ENCODE results near the gene RENBP. TPM values are rescaled to one million over a fixed set of nuclear protein-coding genes. Genes with fewer than 3 reads are reported as not detected.
"Not testable (repeated sequence)": the region's sequence is repeated elsewhere in the genome, so short reads cannot be mapped to it uniquely, and the experiment has no call there.

Gene RENBP
- total and polyA plus RNA-seq, 9 donors: 0.80 to 4.9 (median 2.5) TPM

DNA sequence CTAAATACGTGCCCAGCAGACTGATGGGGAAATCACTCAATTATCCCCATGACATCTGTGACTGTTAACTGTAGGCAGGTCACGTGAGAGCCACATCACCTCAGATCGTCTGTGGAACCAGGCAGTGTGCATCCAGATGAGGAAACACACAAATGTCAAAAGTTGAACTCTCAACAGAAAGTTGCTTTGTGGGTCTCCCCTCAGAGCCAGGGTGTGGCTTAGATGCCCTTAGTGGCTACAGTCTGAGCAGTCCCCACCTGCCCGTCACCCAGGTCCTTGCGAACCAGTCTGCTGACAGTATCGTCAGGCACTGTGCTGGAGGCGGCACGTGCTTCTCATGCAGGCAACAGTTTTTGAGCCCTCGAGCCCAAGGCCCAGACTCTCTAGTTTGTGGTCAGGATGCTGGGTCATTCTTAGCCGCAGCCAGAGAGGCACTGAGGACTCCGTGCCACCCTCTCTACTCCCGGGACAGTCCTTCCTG lies 38.9 kb upstream of the RENBP start:
- Histone ChIP-seq H3K27ac (peak overlapping the region in 1 of 2 donors; percentile 68), H3K27me3 (no peaks in the 10 kb centered on the region), H3K4me1 (ENCODE audit: insufficient read depth) (peaks cover 5% of the 10 kb centered on the region), H3K36me3 (no peaks in the 10 kb centered on the region), H3K9me3 (no peaks in the 10 kb centered on the region), H3K4me3 (no peak overlapping the region)
- intact Hi-C loops (cut with DNase I): no loop called here
- no peak for DNase-seq
- TF ChIP-seq EP300 (IDR thresholded peaks at IDR 0.05) (no peak), CTCF (IDR thresholded peaks at IDR 0.05) (no peak), POLR2A (IDR thresholded peaks at IDR 0.05) (no peak)
- 88 to 93% (median 90%) methylated on average over 12 of the region's 12 CpGs for WGBS, 3 donors

DNA sequence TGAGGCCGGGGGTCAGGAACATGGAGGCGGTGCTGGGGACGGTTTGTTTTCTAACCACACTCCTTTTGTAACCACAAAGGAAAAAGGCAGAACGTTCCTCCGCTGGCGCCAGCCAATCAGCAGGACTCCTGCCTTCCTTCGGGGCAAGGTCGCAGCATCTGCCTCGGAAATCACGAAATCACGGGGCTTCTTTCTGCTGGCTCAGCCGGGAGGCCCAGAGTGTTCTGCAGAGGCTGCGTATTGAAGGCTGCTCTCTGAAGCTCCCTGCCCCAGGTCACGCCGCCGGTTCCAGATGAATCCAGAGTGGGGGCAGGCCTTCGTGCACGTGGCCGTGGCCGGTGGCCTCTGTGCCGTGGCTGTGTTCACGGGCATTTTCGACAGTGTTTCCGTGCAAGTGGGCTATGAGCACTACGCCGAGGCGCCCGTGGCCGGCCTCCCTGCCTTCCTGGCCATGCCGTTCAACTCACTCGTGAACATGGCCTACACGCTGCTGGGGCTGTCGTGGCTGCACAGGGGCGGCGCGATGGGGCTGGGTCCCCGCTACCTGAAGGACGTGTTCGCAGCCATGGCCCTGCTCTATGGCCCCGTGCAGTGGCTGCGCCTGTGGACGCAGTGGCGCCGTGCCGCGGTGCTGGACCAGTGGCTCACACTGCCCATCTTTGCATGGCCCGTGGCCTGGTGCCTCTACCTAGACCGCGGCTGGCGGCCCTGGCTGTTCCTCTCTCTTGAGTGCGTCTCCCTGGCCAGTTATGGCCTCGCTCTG lies 37.5 kb upstream of the RENBP start:
- no peaks in the 10 kb centered on the region for H3K36me3 ChIP-seq
- DNase-seq: peak; percentile 71 to 87 (median 77)
- 62 to 71% (median 67%) methylated on average over 48 to 52 of the region's 52 CpGs for WGBS, 3 donors
- no peak overlapping the region for H3K4me3 ChIP-seq
- H3K9me3 ChIP-seq: no peaks in the 10 kb centered on the region
- H3K27me3 ChIP-seq: no peaks in the 10 kb centered on the region
- H3K4me1 ChIP-seq (ENCODE audit: insufficient read depth): peaks cover 5% of the 10 kb centered on the region
- TF ChIP-seq POLR2A (IDR thresholded peaks at IDR 0.05): no peak
- TF ChIP-seq CTCF (IDR thresholded peaks at IDR 0.05): no peak
- TF ChIP-seq EP300 (IDR thresholded peaks at IDR 0.05): no peak
- intact Hi-C loops (cut with DNase I): no loop called here
- peak overlapping the region; percentile 68 for H3K27ac ChIP-seq

DNA sequence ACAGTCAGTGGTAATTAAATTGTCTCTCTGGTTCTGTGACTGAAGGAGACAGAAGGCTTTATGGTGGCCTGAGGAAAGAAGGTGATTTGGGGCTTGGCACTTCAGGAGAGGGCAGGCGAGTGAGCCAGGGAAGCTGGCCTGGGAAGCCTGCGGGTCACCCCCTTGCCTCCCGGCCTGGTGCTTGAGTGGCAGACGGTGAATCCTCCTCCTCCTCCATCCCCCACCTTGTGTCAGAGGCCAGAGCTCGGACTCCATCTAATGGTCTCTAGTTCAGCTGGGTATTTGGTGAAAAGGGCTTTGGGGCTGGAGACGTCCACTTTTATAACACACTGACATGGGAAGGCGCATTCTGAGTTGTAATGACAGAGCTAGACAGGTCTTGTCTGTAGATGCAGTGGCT lies 36.8 kb upstream of the RENBP start:
- no peak overlapping the region for H3K4me3 ChIP-seq
- 66 to 83% (median 73%) methylated on average over 7 of the region's 7 CpGs for WGBS, 3 donors
- intact Hi-C loops (cut with DNase I): no loop called here
- DNase-seq: no peak
- no peaks in the 10 kb centered on the region for H3K27me3 ChIP-seq
- no peaks in the 10 kb centered on the region for H3K9me3 ChIP-seq
- no peak for TF ChIP-seq CTCF (IDR thresholded peaks at IDR 0.05)
- TF ChIP-seq POLR2A (IDR thresholded peaks at IDR 0.05): no peak
- TF ChIP-seq EP300 (IDR thresholded peaks at IDR 0.05): no peak
- H3K27ac ChIP-seq: peak overlapping the region; percentile 68
- H3K36me3 ChIP-seq: no peaks in the 10 kb centered on the region
- peaks cover 5% of the 10 kb centered on the region for H3K4me1 ChIP-seq (ENCODE audit: insufficient read depth)

- intact Hi-C loops (cut with DNase I); H3K36me3 ChIP-seq; H3K9me3 ChIP-seq; H3K4me1 ChIP-seq (ENCODE audit: insufficient read depth); DNase-seq; H3K4me3 ChIP-seq; H3K27me3 ChIP-seq: not testable (repeated sequence)
- WGBS, 3 donors: 67 to 78% (median 73%) methylated on average over 9 to 10 of the region's 10 CpGs
- peak overlapping the region in 1 of 2 donors; percentile 68 for H3K27ac ChIP-seq
These were observed 36.0 kb upstream of the RENBP start for GRCh38 chrX:153980394-153980793.

- WGBS, 3 donors: 81 to 91% (median 84%) methylated on average over 3 of the region's 3 CpGs
- H3K4me3 ChIP-seq: no peak overlapping the region
- TF ChIP-seq CTCF (IDR thresholded peaks at IDR 0.05): no peak
- TF ChIP-seq EP300 (IDR thresholded peaks at IDR 0.05): no peak
- no peak for TF ChIP-seq POLR2A (IDR thresholded peaks at IDR 0.05)
- H3K9me3 ChIP-seq: no peaks in the 10 kb centered on the region
- no peaks in the 10 kb centered on the region for H3K27me3 ChIP-seq
- no peaks in the 10 kb centered on the region for H3K36me3 ChIP-seq
- H3K27ac ChIP-seq: no peak overlapping the region
- intact Hi-C loops (cut with DNase I): no loop called here
- no peak for DNase-seq
- H3K4me1 ChIP-seq (ENCODE audit: insufficient read depth): peaks cover 10% of the 10 kb centered on the region
These were observed 30.4 kb upstream of the RENBP start for GRCh38 chrX:153974726-153975286.
